ENCODE measurements around the gene ROR2. TPM values are rescaled to one million over a fixed set of nuclear protein-coding genes. Genes with fewer than 3 reads are reported as not detected.

The ROR2 gene
- total RNA-seq, 1 experiment from 2014 or later: not detected

DNA sequence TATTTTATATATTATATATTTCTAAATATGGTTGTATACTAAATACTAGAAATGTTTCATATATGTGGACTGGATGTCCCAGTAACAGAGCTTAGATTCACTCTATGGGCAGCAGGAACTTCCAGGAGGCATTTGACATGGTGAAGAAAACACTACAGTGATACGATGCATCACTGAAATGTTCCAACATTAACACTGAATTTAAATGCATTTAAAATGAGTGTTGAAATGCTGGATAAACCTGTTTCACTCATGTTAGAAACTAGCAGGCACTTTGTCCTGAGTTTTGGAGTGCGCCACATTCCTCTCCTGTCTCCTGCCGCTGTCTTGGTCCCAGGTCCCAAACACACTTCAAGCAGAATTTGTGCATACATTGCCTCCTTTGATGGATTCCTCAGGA lies 288.6 kb downstream of the ROR2 start:
- DNase-seq (peak; percentile 7), ATAC-seq (no peak)
- intact Hi-C loops (cut with micrococcal nuclease): loop anchor here (2.0 kb wide), 1 partner anchor 19 kb away; no protein-coding TSS in a partner anchor
- Histone ChIP-seq H3K4me1 (ENCODE audit: insufficient read depth, low read length) (no peaks in the 10 kb centered on the region), H3K4me3 (ENCODE audit: low read length) (no peak overlapping the region), H3K9me3 (ENCODE audit: low read length) (no peaks in the 10 kb centered on the region), H3K9me2 (replicated peaks; ENCODE audit: low read length) (no peaks in the 10 kb centered on the region), H4K20me1 (ENCODE audit: low read length) (no peaks in the 10 kb centered on the region), H3K79me2 (ENCODE audit: low read length) (no peaks in the 10 kb centered on the region), H3K27me3 (ENCODE audit: low read length) (no peaks in the 10 kb centered on the region), H3K4me2 (ENCODE audit: low read length) (no peak overlapping the region), H3K9ac (ENCODE audit: low read length) (no peak overlapping the region), H3K36me3 (ENCODE audit: low read depth, low read length) (no peaks in the 10 kb centered on the region), H2AFZ (ENCODE audit: low read length) (no peak overlapping the region), H3F3A (ENCODE audit: low read length, unreplicated experiment) (no peaks in the 10 kb centered on the region), H3K27ac (ENCODE audit: low read length) (no peak overlapping the region)
- no TSS peak for BruUV-seq (replicated peaks)
- ChIA-PET POLR2A (ENCODE audit: unreplicated experiment) (no interaction called here), CTCF (no interaction called here)
- no peak for TF ChIP-seq EZH2phosphoT487 (IDR thresholded peaks at IDR 0.05; ENCODE audit: borderline replicate concordance, low read length)
- no peak for TF ChIP-seq EZH2 (IDR thresholded peaks at IDR 0.05; ENCODE audit: low read length, unreplicated experiment)
- TF ChIP-seq, protein P1, sequence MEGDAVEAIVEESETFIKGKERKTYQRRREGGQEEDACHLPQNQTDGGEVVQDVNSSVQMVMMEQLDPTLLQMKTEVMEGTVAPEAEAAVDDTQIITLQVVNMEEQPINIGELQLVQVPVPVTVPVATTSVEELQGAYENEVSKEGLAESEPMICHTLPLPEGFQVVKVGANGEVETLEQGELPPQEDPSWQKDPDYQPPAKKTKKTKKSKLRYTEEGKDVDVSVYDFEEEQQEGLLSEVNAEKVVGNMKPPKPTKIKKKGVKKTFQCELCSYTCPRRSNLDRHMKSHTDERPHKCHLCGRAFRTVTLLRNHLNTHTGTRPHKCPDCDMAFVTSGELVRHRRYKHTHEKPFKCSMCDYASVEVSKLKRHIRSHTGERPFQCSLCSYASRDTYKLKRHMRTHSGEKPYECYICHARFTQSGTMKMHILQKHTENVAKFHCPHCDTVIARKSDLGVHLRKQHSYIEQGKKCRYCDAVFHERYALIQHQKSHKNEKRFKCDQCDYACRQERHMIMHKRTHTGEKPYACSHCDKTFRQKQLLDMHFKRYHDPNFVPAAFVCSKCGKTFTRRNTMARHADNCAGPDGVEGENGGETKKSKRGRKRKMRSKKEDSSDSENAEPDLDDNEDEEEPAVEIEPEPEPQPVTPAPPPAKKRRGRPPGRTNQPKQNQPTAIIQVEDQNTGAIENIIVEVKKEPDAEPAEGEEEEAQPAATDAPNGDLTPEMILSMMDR (conservative IDR thresholded peaks at IDR 0.05; ENCODE audit: low read depth, low read length): no peak

DNA sequence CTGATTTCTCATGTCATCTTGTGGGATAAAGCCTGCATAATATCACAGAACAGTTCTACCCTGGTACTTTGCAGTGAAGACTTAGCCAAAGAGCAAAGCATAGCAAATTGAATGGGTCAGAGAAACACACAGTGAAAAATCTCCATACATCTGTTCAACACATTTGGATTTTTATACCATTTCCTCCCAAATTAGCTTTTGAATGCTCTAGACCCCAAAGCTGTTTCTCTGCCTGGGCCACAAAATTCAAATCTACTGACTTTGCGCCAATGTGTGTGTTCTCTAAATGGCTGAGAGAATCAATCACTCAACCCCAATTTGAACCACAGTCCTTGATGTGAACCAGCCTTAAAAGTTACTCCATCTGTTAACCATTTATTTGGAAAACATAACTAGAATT lies 289.5 kb downstream of the ROR2 start:
- Histone ChIP-seq H4K20me1 (ENCODE audit: low read length) (no peaks in the 10 kb centered on the region), H2AFZ (ENCODE audit: low read length) (no peak overlapping the region), H3K36me3 (ENCODE audit: low read depth, low read length) (no peaks in the 10 kb centered on the region), H3K4me1 (ENCODE audit: insufficient read depth, low read length) (no peaks in the 10 kb centered on the region), H3K79me2 (ENCODE audit: low read length) (no peaks in the 10 kb centered on the region), H3K9me3 (ENCODE audit: low read length) (no peaks in the 10 kb centered on the region), H3K27ac (ENCODE audit: low read length) (no peak overlapping the region), H3K27me3 (ENCODE audit: low read length) (no peaks in the 10 kb centered on the region), H3F3A (ENCODE audit: low read length, unreplicated experiment) (no peaks in the 10 kb centered on the region), H3K9ac (ENCODE audit: low read length) (no peak overlapping the region), H3K4me2 (ENCODE audit: low read length) (no peak overlapping the region), H3K9me2 (replicated peaks; ENCODE audit: low read length) (no peaks in the 10 kb centered on the region), H3K4me3 (ENCODE audit: low read length) (no peak overlapping the region)
- DNase-seq (no peak), ATAC-seq (no peak)
- ChIA-PET CTCF (interaction anchor here (0.5 kb wide), 1 partner anchor 104 kb away, joined by 3 read pairs; no protein-coding TSS in a partner anchor), POLR2A (ENCODE audit: unreplicated experiment) (no interaction called here)
- TF ChIP-seq, protein P1 (conservative IDR thresholded peaks at IDR 0.05; ENCODE audit: low read depth, low read length): no peak
- TF ChIP-seq EZH2phosphoT487 (IDR thresholded peaks at IDR 0.05; ENCODE audit: borderline replicate concordance, low read length) (no peak), EZH2 (IDR thresholded peaks at IDR 0.05; ENCODE audit: low read length, unreplicated experiment) (no peak)
- BruUV-seq (replicated peaks): no TSS peak
- intact Hi-C loops (cut with micrococcal nuclease): loop anchor here (1.0 to 2.0 kb wide), 2 partner anchors 20 to 67 kb away; no protein-coding TSS in a partner anchor

Measured in PC-3 (cell line).